Stimulated activated CD4-positive, alpha-beta T cell treated with anti-CD3 and anti-CD28 coated beads, Interleukin-4, amount 100 ng/mL, for 4 hours (primary cell): ENCODE measurements around the gene TBXAS1.
"Not testable (repeated sequence)": the region's sequence is repeated elsewhere in the genome, so short reads cannot be mapped to it uniquely, and the experiment has no call there.

ENCODE experiments used
- DNase-seq, 2 experiments: peaks; one replicate each; pipeline ENCODE4 v3.0.0-alpha.2; 2020

Gene TBXAS1

GRCh38 chr7:139895141-139895829, 66.2 kb downstream of the TBXAS1 start:
- DNase-seq, result no peak

GRCh38 chr7:139896288-139896687, 67.2 kb downstream of the TBXAS1 start:
- DNase-seq, result no peak

- no peak for DNase-seq
Measured at GRCh38 chr7:139896831-139897230, 67.8 kb downstream of the TBXAS1 start.

- no peak for DNase-seq
Measured at GRCh38 chr7:139897422-139898090, 68.5 kb downstream of the TBXAS1 start.

GRCh38 chr7:139898483-139898882, 69.4 kb downstream of the TBXAS1 start:
- no peak for DNase-seq

- DNase-seq, result no peak
Measured at GRCh38 chr7:139899328-139899955, 70.4 kb downstream of the TBXAS1 start.

GRCh38 chr7:139900326-139900725, 71.3 kb downstream of the TBXAS1 start:
- no peak for DNase-seq

- DNase-seq, result no peak
Measured at GRCh38 chr7:139901056-139901795, 72.2 kb downstream of the TBXAS1 start.

- DNase-seq, result no peak
Measured at GRCh38 chr7:139901901-139902300, 72.8 kb downstream of the TBXAS1 start.

GRCh38 chr7:139902436-139903102, 73.5 kb downstream of the TBXAS1 start:
- DNase-seq, result no peak

GRCh38 chr7:139903103-139903477, 74.0 kb downstream of the TBXAS1 start:
- not testable (repeated sequence) for DNase-seq

- no peak for DNase-seq
Measured at GRCh38 chr7:139906879-139907278, 77.8 kb downstream of the TBXAS1 start.

- DNase-seq, result no peak
Measured at GRCh38 chr7:139908792-139909191, 79.7 kb downstream of the TBXAS1 start.

GRCh38 chr7:139909379-139910050, 80.5 kb downstream of the TBXAS1 start:
- DNase-seq, result no peak

GRCh38 chr7:139913021-139913844, 84.2 kb downstream of the TBXAS1 start:
- DNase-seq, result no peak

GRCh38 chr7:139913845-139914135, 84.7 kb downstream of the TBXAS1 start:
- DNase-seq, result no peak

GRCh38 chr7:139914306-139915267, 85.5 kb downstream of the TBXAS1 start:
- DNase-seq, result no peak

- no peak for DNase-seq
Measured at GRCh38 chr7:139915268-139915863, 86.3 kb downstream of the TBXAS1 start.

- DNase-seq, result peak; percentile 41 to 71
Measured at GRCh38 chr7:139915864-139916716, 87.0 kb downstream of the TBXAS1 start.
